RKO (cell line): Measurements from ENCODE around the gene NFIX.

ENCODE experiments used
- DNase-seq: peaks from one replicate; pipeline ENCODE4 v3.0.0-alpha.2; 2016; ENCODE audit warnings: low spot score

The NFIX gene

DNA sequence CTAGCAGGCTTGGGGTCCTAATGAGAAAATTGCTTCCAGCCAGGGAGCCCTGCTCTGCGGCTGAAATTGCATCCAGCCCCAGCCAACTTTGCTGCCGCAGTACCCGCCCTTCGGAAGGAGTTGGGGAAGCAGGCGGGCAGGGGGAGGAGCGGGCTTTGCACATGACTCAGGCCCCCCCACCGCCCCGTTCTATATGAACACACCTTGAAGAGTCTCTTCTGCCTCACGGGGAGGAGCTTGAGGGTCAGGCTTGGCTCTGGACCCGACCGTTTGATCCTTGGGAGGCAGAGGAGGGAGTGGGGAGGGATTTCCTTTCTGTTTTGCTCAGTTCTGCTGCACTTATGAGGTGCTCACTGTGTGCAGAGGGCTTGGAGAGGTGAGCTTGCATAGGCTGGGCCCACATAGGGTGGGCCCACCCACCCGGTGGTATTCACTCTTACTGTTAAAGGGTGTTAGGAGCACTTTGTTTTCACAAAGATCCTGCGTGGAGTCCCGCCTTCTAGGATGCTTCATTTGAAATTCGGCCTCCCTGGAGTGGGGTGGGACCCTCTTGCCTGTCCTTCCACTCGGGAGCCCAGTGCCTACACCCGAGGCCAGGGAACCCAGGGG lies 60.9 kb downstream of the NFIX start:
- no peak for DNase-seq

DNA sequence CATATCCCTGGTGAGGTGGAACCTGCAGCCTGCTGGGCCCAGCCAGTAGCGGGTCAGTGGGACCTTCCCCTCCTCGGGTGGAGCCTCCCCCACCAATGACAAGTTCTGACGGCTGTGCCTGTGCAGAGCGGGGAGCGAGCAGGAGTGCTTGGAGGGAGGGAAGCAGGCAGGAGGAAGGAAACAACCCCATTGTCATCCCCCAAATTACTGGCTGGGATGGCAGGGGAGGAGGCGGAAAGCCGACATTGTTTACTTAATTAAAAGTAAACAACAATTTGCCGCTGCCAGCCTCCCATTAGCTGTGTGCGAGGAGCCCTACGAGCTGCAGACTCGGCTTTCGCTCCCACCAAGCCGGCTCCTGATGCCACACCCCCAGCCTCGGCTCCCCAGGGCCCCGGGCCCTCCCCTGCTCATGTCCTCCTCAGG lies 61.9 kb downstream of the NFIX start:
- no peak for DNase-seq

DNA sequence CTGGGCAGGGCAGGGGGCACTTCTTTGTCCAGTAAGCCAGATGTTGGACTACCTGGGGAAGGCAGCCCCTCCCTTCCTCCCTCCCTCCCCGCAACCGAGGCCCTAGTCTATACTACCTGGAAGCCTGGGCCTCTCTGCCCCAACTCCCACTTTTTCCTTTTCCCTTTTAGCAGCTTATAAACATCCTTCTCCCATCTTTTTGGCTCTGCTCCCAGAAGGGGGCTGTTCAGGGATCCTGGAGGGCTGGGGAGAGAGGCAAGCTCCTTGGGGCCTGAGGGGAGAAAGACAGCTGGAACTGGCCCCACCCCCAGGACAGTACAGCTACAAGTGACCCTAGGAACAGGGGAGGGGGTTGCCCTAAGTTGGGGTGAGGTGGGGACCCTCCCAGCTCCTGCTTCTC lies 62.5 kb downstream of the NFIX start:
- DNase-seq, result no peak

DNA sequence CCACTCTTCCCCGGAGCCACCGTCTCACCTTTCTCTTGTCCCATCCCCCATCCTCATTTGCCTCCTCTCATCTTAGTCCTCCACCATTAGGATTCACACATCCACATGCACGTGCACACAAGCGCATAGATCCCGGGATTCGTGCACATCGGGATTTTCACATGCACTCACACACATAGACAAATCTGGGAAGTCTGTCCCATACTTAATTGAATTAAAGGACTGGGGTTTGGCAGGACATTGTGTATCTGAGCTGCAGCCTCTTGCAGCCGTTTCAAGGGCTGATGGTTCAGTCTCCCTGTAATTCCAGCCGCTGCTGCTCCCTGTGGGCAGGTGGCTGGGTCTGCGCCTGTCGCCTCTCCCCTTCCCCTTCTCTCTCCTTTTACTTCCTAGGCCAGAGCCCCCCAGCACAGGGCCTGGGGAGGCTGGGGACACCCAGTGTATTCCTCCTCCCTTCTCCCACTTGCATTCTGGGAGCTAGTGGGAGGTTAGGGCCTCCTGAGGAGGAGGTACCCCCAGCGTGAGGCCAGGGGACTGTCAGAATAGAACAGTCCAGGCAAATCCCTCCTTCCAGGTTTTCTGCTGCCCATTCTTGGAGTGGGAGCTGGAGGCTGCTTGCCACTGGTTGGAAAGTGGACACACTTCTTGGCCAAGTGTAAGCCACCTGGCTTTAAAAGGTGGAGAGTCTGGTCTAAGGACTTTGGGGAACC lies 63.8 kb downstream of the NFIX start:
- DNase-seq, result no peak

DNA sequence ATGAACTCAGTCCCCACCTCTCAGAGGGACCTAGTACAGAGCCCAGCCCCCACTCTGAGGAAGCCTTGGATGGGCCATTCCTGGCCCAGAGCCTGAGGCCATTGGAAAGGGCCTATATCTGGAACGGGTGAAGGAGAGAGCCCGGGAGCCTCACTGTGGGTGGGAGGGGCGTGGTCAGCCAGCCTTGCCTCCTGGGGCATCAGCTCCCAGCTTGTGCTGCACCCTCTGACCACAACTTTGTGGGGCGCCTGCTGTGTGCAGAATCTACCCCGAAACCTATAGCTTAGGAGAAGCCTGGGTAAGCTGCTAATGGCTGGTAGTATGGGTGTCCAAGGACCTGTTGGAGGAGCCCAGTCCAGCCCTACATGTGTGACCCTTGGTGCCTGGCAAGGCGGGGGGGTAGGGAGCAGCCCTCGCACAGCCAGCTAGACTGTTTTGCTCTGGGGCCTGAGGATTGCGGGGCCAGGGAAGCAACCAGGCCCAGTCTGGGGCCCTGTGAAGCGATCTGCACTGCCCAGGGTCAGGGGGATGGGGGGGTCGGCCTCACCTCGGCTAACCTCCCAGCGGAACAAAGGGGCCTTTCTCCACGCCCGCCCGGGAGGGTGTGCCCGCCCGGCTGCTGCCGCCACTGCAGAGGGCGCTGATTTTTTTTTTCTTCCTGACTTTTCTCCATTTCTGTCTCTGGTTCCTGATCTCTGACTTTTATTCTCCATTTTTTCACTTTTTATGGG lies 65.1 kb downstream of the NFIX start:
- DNase-seq, result no peak

DNA sequence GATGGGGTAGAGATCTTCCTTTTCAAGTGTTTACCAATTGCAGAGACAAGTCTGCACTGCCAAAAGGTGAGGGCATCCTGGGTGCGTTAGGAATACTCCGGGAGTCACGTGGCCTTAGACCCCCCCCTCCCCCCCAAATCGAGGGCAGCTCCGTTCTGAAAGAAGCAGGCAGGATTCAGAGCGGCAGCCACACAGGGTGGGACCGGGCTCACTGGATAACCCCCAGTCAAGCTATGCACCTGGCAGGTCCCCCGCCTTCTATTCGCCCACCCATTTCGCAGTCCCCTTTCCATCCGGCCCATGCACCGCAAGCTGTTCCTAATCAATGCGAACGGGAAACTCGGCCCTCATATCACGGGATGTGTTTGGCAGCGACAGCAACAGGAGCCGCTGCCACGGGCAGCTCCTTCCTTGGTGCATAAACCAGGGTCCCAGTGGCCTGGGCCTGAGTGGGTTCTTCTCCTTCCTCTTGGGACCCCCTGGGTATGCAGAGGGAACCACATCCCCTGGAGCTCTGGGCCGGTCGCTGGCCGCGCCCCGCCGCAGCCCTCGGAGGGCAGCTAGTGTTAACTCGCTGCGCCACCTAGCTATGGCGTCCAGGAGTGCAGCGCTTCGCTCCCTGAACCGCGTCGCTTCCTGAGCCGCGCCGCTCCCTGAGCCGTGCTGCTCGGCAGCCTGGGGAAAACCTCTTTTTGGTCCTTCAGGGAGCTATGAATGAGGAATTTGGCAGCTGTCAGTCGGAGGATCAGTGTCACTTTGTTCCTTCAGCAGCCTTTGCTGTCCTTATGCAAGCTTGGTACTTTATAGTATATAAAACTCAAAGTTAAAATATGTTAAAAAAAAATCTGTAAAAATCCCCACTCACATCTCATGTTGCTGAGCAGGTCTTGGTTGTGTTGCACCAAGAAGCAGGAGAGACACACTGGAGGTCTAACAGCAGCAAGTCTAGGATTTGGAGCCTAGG lies 66.0 kb downstream of the NFIX start:
- DNase-seq, result peak; percentile 72

DNA sequence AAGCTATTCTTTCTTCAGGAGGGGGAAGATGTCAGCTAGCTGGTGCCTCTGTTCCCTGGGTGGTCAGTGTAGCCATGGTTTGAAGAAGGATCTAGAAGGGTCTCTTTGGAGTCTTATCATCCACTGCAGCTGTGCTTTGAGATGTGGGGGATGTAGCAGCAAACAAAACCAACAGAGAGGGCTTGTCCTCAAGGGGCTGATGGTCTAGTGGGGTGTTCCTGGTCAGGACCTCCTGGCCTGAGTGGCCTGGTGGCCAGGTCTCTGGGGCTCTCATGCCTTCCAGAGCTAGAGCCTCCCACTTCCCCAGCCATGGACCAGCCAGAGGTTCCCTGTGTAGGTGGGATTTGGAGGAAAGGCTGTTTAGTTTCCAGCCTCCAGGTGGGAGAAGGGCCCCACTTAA lies 67.0 kb downstream of the NFIX start:
- no peak for DNase-seq

DNA sequence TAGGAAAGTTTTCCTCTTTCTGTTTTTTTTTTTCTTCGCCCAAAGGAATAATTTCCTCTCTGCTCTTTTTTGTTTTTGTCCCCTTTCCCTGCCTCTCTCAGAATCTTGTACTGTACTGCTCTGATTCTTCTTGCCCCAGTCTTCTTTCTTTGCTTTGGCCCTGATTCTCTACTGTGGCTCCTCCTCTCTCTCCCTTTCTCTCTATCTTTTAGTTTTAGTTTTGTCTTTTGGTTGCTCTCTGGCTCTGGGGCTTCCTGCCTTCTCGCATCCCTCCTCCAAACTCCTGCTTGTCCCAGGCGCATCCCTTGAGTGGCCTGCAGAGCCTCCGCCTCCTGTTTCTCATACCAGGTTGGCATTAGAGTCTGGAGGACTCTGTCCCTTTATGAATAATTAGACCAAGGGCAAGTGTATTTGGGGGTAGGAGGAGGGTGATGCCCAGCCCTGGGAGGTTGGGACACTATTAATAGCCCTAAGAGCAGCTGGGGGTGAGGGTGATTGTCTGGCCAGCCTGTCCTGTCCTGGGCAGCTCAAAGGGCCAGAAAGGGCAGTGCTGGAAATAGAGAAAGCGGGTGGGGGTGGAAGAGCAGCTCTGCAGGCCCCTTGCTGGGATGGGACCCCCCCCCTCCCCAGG lies 68.3 kb downstream of the NFIX start:
- DNase-seq, result no peak

DNA sequence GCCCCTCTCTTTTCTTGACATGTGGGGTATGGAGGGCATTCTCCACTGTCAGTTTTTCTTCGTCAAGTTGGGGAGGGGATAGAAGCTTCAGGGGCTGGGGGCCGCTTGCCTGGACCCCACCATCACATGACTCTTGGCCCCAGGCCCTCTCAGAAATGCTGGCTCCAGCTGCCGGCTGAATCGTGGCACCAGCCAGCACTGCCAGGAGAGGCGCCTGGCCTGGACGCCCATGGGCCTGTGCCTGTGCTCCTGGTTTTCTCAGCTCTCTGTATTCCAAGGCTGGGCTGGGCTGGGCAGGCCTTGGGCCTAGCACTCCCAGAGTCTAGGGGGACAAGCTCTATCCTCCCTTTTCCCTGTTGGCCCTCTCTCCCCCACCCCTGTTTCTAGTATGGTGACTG lies 68.8 kb downstream of the NFIX start:
- DNase-seq, result no peak

DNA sequence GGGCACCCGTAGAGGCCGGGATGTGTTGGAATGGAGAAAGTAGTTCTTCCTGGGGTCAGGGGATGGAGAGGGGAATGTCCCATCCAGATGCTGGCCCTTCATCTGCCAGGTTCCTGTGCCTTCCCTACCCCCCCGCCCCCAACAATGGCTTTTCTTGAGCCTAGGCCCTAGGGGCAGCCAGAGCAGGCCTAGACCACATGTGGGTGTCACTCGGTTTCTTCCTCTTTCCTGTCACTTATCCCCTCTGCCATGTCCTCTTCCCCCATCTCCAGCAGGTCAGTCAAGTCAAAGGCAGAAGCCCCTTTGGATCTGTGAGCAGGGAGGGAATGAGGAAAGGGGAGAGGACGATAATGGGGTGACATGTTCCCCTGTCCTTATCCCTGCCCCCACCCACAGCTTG lies 71.0 kb downstream of the NFIX start:
- no peak for DNase-seq

DNA sequence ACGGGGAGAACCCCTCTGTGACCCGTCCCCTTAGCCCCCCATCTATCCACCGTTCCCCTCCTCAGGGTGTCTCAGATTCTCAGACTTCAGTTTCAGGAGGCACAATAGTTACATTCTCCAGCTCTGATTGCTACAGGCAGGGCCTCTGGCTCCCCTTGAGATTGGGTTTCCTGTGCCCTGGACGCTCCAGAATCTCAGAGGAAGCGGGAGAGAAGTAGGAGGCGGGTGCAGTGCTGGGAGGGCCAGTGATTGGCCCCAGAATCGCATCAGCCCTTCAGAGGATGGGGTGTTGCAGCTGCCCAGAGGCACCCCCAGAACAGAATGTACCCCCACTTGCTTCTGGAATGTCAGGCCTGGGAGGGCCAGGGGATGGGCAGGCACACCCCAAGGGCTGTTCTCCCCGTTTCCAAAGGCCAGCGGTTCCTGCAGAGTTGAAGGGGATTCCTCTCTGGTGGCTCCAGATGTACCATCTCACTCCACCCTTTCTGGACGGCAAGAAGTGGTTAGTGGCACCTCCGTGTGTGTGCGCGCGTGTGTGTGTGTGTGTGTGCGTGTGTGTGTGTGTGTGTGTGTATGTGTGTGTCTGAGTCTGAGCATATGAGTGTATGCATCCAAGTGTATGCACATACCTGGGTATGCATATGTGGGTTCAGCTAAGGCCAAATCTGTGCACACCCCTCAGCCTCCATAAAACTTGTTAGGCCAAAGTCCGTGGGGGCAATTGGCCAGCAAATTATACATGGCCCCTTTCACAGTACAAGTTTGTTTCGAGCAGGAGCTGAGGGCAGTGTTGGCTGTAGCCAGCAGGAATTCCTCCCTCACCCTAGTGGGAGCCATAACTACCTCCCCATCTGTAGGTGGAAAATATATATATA lies 71.9 kb downstream of the NFIX start:
- DNase-seq, result no peak

DNA sequence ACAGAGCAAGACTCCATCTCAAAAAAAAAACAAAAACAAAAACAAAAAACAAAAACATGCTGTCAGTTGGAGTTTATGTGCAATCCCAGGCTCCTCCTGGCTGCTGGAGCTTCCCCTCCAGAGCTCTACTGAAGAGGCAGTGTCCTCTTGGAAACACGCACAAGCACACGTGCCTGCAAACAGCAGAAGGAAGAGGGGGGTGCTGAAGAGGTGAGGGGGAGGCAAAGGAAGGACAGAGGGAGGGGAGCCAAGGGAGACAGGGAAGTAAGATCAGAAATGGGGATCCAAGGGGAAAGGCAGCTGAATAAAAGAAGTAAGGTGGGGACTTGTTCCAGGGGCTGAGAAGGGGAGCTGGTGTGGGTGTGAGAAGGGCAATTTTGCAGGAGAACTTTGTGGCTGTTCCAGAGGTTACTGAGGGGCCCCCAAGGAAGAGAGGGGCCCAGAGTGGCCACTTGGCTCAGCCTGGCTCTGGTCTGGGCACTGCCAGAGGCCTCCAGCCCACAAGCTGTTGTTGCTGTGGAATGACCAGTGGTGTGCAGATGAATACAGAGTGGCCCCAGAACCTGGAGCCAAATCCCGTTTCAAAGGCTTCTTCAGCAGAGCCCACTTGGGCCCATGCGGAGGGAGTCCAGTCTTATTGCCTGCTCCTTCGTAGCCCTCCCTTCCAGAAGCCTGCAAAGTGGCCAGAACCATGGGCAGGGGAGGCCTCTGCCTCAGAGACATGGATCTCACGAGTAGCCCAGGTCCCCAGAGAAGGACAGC lies 73.0 kb downstream of the NFIX start:
- no peak for DNase-seq

DNA sequence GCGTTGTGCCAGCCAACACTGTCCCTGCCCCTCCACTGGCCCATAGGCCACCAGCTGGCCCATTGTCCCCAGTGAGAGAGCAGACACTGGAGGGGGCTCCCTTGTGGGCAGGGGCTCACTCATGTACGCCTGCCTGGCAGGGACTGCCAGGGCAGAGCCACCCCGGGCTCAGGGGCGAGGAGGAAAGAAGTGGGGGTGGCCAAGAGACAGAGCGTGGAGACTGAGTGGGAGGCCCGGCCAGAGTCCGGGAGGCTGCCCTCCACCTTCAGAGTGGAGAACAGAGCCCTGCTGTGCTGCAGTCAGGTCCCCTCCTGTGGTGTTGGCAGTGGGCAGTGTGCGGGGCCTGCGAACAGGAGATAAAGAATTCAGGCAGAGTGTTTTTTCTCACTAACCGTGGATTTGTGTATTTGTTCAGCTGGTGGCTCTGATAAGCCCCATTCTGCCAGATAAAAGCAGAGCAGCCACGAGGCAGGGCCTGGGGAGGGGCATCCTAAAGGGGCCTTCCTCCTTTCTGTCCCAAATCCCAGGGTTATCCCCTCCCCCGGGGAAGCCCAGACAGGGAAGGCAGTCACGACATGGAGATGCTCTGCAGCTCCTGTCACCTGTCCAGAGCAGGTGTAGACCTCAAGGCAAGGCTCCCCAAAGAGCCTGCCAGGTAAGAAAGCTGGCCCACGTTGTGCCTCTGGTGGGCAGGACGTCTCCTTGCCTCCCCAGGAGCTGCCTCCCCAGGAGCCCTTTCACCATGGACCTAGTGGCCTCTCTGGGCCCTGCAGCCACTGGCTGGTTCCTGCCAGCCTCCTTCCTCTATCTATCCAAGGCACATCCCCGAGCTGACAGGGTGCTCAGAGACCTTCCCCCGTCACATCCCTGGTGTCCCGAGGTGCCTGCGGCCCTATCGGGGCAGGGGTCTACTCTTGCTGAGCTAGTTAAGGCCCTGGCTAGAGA lies 74.4 kb downstream of the NFIX start:
- no peak for DNase-seq

DNA sequence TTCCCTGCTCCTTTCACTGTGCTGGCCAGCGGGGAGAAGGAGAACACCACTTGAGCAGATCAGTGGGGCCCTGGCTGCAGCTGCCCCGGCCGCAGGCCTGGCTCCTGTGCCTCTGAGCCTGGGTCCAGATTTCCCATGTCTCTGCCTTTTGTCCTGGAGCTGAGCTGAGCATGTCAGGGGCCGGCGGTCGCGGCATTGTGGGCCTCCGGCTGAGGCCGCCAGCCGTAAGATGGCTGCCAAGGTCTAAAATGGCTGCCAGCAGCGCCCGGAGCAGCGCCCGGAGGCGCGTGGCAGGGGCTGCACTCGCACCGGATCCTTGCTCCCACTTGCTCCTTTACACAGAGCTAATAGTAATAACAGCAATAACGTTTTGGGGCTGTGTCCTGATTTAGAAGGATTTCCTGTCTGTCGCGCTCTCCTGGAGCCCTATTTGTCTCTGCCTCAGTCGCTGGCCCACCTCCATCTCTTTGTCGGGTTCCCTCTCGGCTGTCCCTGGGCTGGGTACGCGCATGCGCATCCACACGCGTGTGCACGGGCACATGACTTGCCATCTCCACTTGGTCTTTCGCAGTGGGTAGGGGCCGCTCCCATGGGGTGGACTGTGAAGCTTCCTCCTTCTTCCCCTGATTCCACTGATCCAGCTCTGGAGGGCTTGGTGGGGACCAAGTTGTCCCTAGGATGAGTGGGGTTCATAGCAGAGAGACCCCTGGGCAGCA lies 75.3 kb downstream of the NFIX start:
- no peak for DNase-seq

DNA sequence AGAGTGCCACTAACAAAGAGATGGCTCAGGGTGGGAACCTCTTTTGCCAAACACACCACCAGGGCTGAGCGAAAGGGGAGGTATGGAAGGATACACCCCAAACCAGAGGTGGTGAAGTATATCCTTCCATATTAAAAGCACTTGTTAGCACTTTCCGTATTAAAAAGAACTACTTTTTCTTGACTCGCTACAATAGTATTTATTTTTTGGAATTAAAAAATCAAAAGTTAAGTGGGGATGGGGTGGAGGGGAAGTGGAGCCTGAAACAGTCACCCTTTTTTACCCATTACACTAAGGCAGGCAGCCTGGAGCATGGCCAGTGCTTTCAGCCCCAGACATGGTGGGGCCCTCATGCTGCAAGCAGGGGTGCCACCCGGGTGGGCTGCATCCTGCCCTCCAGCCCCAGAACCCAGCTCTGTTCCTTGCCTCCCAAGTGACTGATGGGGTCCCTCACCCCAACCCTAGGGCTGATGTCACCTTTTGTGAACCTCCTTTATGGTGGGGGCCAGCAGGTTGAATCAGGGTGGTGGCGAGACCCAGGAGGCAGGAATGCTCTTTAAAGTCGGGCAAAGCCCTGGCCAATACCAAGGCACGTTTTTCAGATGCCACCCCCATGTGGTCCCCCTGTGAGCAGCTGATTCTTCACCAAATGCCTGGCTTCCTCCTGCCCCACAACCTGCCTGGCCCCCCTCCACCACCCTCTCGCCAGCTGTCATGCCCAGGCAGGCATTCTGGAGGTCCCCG lies 76.3 kb downstream of the NFIX start:
- DNase-seq, result no peak

DNA sequence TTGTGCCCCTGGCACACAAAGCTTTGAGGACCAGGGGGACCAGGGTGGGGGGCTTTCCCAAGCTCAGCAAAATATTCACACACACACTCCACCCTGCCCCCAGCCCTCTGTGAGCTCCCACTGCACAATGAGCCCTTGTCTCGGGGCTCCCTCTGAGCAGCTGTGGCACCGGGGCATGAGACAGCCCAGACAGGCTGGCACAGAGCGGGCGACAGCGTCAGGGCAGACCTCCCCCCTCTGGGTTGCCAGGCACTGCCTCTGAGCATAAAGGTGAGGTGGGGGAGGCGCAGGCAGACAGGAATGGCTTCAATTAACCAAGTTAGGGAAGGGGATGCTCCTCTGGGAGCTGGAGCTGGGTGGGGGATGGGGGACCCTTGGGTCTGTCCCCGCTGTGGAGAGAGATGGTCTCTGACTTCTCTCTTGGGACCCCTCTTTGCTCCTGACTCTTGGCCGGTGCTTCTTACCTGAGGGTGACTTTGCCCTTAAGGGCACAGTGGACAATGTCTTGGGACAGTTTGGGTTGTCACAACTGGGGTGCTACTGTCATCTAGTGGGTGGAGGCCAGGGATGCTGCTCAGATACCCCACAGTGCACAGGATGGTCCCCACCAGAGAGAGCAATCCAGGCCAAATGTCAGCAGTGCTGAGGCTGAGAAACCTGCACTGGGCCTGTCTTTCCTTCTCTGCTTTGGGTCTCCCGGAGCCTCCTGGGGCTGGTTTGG lies 77.1 kb downstream of the NFIX start:
- no peak for DNase-seq

DNA sequence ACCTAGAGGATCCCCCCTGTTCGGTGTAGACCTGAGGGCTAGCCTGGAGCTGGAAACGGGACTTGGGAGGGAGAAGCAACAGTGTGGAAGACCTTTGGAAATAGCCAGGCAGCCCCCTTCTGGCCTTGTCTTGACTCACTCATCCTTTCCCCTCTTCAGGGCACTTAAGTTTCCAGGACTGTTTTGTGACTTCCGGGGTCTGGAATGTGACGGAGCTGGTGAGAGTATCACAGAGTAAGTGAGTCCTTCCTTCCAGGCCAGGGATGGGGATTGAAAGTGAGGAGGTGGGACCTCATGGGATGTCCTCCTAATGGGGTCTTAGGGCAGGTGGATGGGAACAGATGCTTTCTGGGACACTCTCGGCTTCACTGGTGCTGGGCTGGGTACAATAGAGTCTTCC lies 78.0 kb downstream of the NFIX start:
- DNase-seq, result no peak
